ENCODE results near the gene PGAP6. TPM values are rescaled to one million over a fixed set of nuclear protein-coding genes. Genes with fewer than 3 reads are reported as not detected.

PGAP6 gene
- 100 to 1,000 TPM; 104 to 115 TPM for total RNA-seq
- polyA plus RNA-seq (2013, experiment 1 of 2), result 50.8 TPM
- polyA plus RNA-seq (2013, experiment 2 of 2), result 45.1 TPM
- long read RNA-seq, experiment 1, transcript TMEM8A-204 (13 exons, 3,691 nt), result major isoform, 15 of 53 reads
- long read RNA-seq, experiment 1, partial matches to known transcripts, result 22 of 53 reads
- long read RNA-seq, experiment 1, other reads (novel, unspliced or antisense), result 16 of 53 reads
- long read RNA-seq, experiment 2, transcript TMEM8A-204 (13 exons, 3,691 nt), result major isoform, 226 of 293 reads
- long read RNA-seq, experiment 2, partial matches to known transcripts, result 27 of 293 reads
- long read RNA-seq, experiment 2, other reads (novel, unspliced or antisense), result 40 of 293 reads
- long read RNA-seq, experiment 3, partial matches to known transcripts, result 45 of 59 reads
- long read RNA-seq, experiment 3, other reads (novel, unspliced or antisense), result 10 of 59 reads
- long read RNA-seq, experiment 4, partial matches to known transcripts, result 2 of 3 reads
- long read RNA-seq, experiment 4, other reads (novel, unspliced or antisense), result 1 of 3 reads

GRCh38 chr16:381789-382717 lies at the start of gene PGAP6:
PGAP6 (minus strand) TSS chr16:381978; CDS start chr16:381821, 157 bp downstream.
- DNase-seq, result peak; percentile 81
- WGBS, 2 experiments (ENCODE audit: insufficient coverage in 1 of 2, insufficient read length in 1 of 2), result 1 to 3% methylated on average over 35 to 111 of the region's 123 CpGs
- no peaks in the 10 kb centered on the region for H3K36me3 Mint-ChIP-seq (ENCODE audit: low read depth)
- no peaks in the 10 kb centered on the region for H3K27me3 Mint-ChIP-seq (ENCODE audit: insufficient read depth)
- Histone ChIP-seq H3K4me1 (ENCODE audit: control insufficient read depth, insufficient read depth, low read length) (peaks cover 24% of the 10 kb centered on the region), H3K36me3 (ENCODE audit: control insufficient read depth, insufficient read depth, low read length) (no peaks in the 10 kb centered on the region), H3K9me3 (ENCODE audit: control insufficient read depth, low read length) (no peaks in the 10 kb centered on the region), H3K27ac (ENCODE audit: low read depth, low read length) (no peak within 1 kb of the TSS), H3K4me3 (ENCODE audit: low read length) (peak within 1 kb of the TSS; percentile 84), H3K9ac (ENCODE audit: extremely low read depth, low read length, poor library complexity, severe bottlenecking) (peak within 1 kb of the TSS; percentile 63), H3K27me3 (ENCODE audit: control insufficient read depth, insufficient read depth, low read length, poor library complexity, severe bottlenecking) (no peaks in the 10 kb centered on the region)
- H3K4me1 Mint-ChIP-seq, result peaks cover 31% of the 10 kb centered on the region
- TF ChIP-seq CTCF (conservative IDR thresholded peaks at IDR 0.05), result no peak
- no peaks in the 10 kb centered on the region for H3K9me3 Mint-ChIP-seq
- peak within 1 kb of the TSS; percentile 77 for H3K4me3 Mint-ChIP-seq
- H3K27ac Mint-ChIP-seq, result peak within 1 kb of the TSS; percentile 55

- H3K27ac ChIP-seq (ENCODE audit: low read depth, low read length), result no peak overlapping the region
- Mint-ChIP-seq H3K27me3 (ENCODE audit: insufficient read depth) (no peaks in the 10 kb centered on the region), H3K9me3 (no peaks in the 10 kb centered on the region), H3K27ac (no peak overlapping the region), H3K36me3 (ENCODE audit: low read depth) (peaks cover 38% of the 10 kb centered on the region), H3K4me1 (peaks cover 16% of the 10 kb centered on the region), H3K4me3 (no peak overlapping the region)
- H3K4me1 ChIP-seq (ENCODE audit: control insufficient read depth, insufficient read depth, low read length), result peaks cover 4% of the 10 kb centered on the region
- DNase-seq, result no peak
- no peak overlapping the region for H3K4me3 ChIP-seq (ENCODE audit: low read length)
- no peaks in the 10 kb centered on the region for H3K27me3 ChIP-seq (ENCODE audit: control insufficient read depth, insufficient read depth, low read length, poor library complexity, severe bottlenecking)
- H3K9me3 ChIP-seq (ENCODE audit: control insufficient read depth, low read length), result no peaks in the 10 kb centered on the region
- H3K9ac ChIP-seq (ENCODE audit: extremely low read depth, low read length, poor library complexity, severe bottlenecking), result no peak overlapping the region
- no peak for TF ChIP-seq CTCF (conservative IDR thresholded peaks at IDR 0.05)
- H3K36me3 ChIP-seq (ENCODE audit: control insufficient read depth, insufficient read depth, low read length), result peaks cover 24% of the 10 kb centered on the region
- WGBS, 2 experiments (ENCODE audit: insufficient coverage in 1 of 2, insufficient read length in 1 of 2), result 99 to 100% methylated on average over 1 to 7 of the region's 7 CpGs
Measured at GRCh38 chr16:430904-431303, 49.1 kb upstream of the PGAP6 start.

GRCh38 chr16:427250-427649 lies 45.5 kb upstream of the PGAP6 start:
- H3K27ac Mint-ChIP-seq, result no peak overlapping the region
- Histone ChIP-seq H3K4me1 (ENCODE audit: control insufficient read depth, insufficient read depth, low read length) (peaks cover 4% of the 10 kb centered on the region), H3K27me3 (ENCODE audit: control insufficient read depth, insufficient read depth, low read length, poor library complexity, severe bottlenecking) (peaks cover 26% of the 10 kb centered on the region), H3K9me3 (ENCODE audit: control insufficient read depth, low read length) (no peaks in the 10 kb centered on the region), H3K36me3 (ENCODE audit: control insufficient read depth, insufficient read depth, low read length) (peaks cover 16% of the 10 kb centered on the region), H3K4me3 (ENCODE audit: low read length) (peak overlapping the region; percentile 89), H3K27ac (ENCODE audit: low read depth, low read length) (no peak overlapping the region), H3K9ac (ENCODE audit: extremely low read depth, low read length, poor library complexity, severe bottlenecking) (peak overlapping the region; percentile 51)
- peak overlapping the region; percentile 63 for H3K4me3 Mint-ChIP-seq
- peaks cover 26% of the 10 kb centered on the region for H3K36me3 Mint-ChIP-seq (ENCODE audit: low read depth)
- WGBS, 2 experiments (ENCODE audit: insufficient coverage in 1 of 2, insufficient read length in 1 of 2), result 90 to 93% methylated on average over 7 to 10 of the region's 10 CpGs
- TF ChIP-seq CTCF (conservative IDR thresholded peaks at IDR 0.05), result no peak
- peaks cover 26% of the 10 kb centered on the region for H3K27me3 Mint-ChIP-seq (ENCODE audit: insufficient read depth)
- no peaks in the 10 kb centered on the region for H3K9me3 Mint-ChIP-seq
- no peak for DNase-seq
- H3K4me1 Mint-ChIP-seq, result peaks cover 16% of the 10 kb centered on the region

Measured in endodermal cell (in vitro differentiated cells).